B cell (primary cell): Measurements from ENCODE around the gene TUBA3C.

Source experiments
- CTCF ChIP-seq: fragments of 200-600 bp; IDR thresholded peaks from one replicate; pipeline ENCODE4 v1.8.0; 2022; ENCODE audit warnings: antibody characterized with exemption, mild to moderate bottlenecking
- EZH2 ChIP-seq: IDR thresholded peaks from 2 replicates; pipeline ENCODE4 v1.6.1; 2012; ENCODE audit warnings: borderline replicate concordance, low read depth, mild to moderate bottlenecking, moderate library complexity, low read length; ENCODE audit not compliant: insufficient read depth, poor library complexity, severe bottlenecking

- TF ChIP-seq CTCF (no peak), EZH2 (no peak)
Observed at GRCh38 chr13:19152403-19152802, 29.2 kb downstream of the TUBA3C start.
